Femur (tissue), 1 donor: ENCODE data around the gene MAML3.

Experiments
- DNase-seq: peaks from one replicate; pipeline ENCODE4 v3.0.0-alpha.2; 2017

The MAML3 gene

GRCh38 chr4:140066031-140066930 lies 87.7 kb downstream of the MAML3 start:
- DNase-seq: no peak

- DNase-seq: no peak
Measured at GRCh38 chr4:140065393-140065792, 88.6 kb downstream of the MAML3 start.

- DNase-seq: no peak
Measured at GRCh38 chr4:140061659-140062289, 92.2 kb downstream of the MAML3 start.

GRCh38 chr4:140061194-140061593 lies 92.8 kb downstream of the MAML3 start:
- DNase-seq: no peak

- DNase-seq: no peak
Measured at GRCh38 chr4:140059159-140059558, 94.8 kb downstream of the MAML3 start.

GRCh38 chr4:140057701-140058100 lies 96.3 kb downstream of the MAML3 start:
- DNase-seq: no peak

- no peak for DNase-seq
Measured at GRCh38 chr4:140056015-140056414, 98.0 kb downstream of the MAML3 start.

- DNase-seq: no peak
Measured at GRCh38 chr4:140054861-140055260, 99.1 kb downstream of the MAML3 start.

- DNase-seq: no peak
Measured at GRCh38 chr4:140053185-140053584, 100.8 kb downstream of the MAML3 start.

GRCh38 chr4:140052050-140052449 lies 101.9 kb downstream of the MAML3 start:
- peak; percentile 28 for DNase-seq

GRCh38 chr4:140049849-140050637 lies 103.9 kb downstream of the MAML3 start:
- no peak for DNase-seq

GRCh38 chr4:140049024-140049848 lies 104.7 kb downstream of the MAML3 start:
- peak; percentile 73 for DNase-seq

- no peak for DNase-seq
Measured at GRCh38 chr4:140048419-140048995, 105.5 kb downstream of the MAML3 start.

GRCh38 chr4:140047786-140048185 lies 106.2 kb downstream of the MAML3 start:
- DNase-seq: no peak

- DNase-seq: peak; percentile 30
Measured at GRCh38 chr4:140047017-140047640, 106.9 kb downstream of the MAML3 start.

GRCh38 chr4:140046543-140046942 lies 107.4 kb downstream of the MAML3 start:
- no peak for DNase-seq

- DNase-seq: no peak
Measured at GRCh38 chr4:140046016-140046415, 108.0 kb downstream of the MAML3 start.

- no peak for DNase-seq
Measured at GRCh38 chr4:140044337-140044902, 109.6 kb downstream of the MAML3 start.

- no peak for DNase-seq
Measured at GRCh38 chr4:140042634-140043033, 111.3 kb downstream of the MAML3 start.

GRCh38 chr4:140038031-140038533 lies 115.9 kb downstream of the MAML3 start:
- no peak for DNase-seq
